ENCODE measurements around the gene UNC13C. TPM values are rescaled to one million over a fixed set of nuclear protein-coding genes. Genes with fewer than 3 reads are reported as not detected.
"Not testable (repeated sequence)": the region's sequence is repeated elsewhere in the genome, so short reads cannot be mapped to it uniquely, and the experiment has no call there.

Gene UNC13C
- polyA plus RNA-seq, 1 of the 3 experiments (the other 2 are of a cell fraction), result not detected

DNA sequence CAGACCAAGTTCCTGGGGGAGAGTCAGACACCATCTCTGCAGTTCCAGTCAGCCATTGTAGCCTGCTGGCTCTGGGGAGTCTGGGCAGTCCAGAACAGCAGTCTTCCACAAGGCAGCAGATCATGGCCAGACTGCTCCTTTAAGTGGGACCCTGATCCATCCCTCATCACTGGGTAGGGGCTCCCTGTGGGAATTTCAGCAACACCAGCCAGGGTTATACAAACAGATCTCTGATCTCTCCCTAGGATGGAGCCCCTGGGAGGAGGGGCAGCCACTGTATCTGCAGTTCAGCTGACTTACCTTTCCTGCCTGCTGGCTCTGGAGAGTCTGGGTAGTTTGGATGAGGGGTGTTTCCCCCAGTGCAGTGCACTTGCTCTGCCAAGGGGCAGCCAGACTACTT, 42.1 kb upstream of the UNC13C start (continued):
- no peak for TF ChIP-seq TAF1 (IDR thresholded peaks at IDR 0.05; ENCODE audit: borderline replicate concordance, low read depth, low read length)

DNA sequence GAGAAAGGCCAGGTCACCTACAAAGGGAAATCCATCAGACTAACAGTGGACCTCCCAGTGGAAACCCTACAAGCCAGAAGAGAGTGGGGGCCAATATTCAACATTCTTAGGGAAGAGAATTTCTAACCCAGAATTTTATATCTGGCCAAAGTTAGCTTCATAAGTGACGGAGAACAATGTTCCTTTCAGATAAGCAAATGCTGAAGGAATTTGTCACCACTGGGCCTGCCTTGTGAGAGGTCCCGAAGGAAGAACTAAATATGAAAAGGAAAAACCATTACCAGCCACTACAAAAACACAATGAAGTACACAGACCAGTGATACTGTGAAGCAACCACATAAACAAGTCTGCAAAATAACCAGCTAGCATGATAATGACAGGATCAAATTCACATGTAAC, 40.6 kb upstream of the UNC13C start:
- H3K9ac ChIP-seq; H3K27ac ChIP-seq (ENCODE audit: low read depth in 2 of 2, low read length in 1 of 2); H3K4me1 ChIP-seq (ENCODE audit: control insufficient read depth in 1 of 2, insufficient read depth in 2 of 2, low read depth in 1 of 2, low read length in 1 of 2); H3K36me3 ChIP-seq (replicated peaks in 1 of 2; ENCODE audit: control insufficient read depth in 1 of 2, insufficient read depth in 2 of 2, low read length in 1 of 2); H3K4me3 ChIP-seq (ENCODE audit: low read depth in 2 of 2, low read length in 1 of 2); H3K9me2 ChIP-seq; H3K9me3 ChIP-seq; POLR2A ChIA-PET; H3K27me3 ChIP-seq (ENCODE audit: insufficient read depth); DNase-seq; H2AFZ ChIP-seq (ENCODE audit: low read depth); H4K20me1 ChIP-seq (ENCODE audit: insufficient read depth); H3K79me2 ChIP-seq (ENCODE audit: insufficient read depth); H3F3A ChIP-seq (replicated peaks; ENCODE audit: insufficient read depth); H3K4me2 ChIP-seq: not testable (repeated sequence)
- CTCF ChIA-PET, result interaction anchor here (1.6 kb wide), 1 partner anchor 26 kb away, joined by 7 read pairs; no protein-coding TSS in a partner anchor
- WGBS (ENCODE audit: low lambda C conversion rate), result 22% methylated on average over 2 of the region's 2 CpGs

DNA sequence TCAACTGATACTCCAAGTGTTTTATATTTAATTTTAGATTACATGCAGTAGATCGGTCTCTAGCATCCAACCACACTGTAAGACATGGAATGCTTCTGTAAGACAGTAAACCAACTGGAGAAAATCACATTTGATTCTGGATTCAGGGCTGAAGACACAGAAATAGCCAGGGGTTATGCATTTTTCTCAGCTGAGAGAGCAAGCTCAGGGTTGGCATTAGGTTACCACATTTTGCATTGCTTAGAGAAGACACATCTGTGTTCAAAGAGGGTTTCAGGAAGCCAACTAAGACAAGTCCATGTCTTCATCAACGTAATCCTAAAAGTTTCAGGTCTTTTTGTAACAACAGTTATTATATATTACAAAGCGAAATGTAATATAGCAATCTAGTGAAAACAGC, 27.7 kb upstream of the UNC13C start:
- H3K4me2 ChIP-seq, result no peak overlapping the region
- H3K9me3 ChIP-seq, result no peaks in the 10 kb centered on the region
- WGBS (ENCODE audit: low lambda C conversion rate), result 19% methylated on average over 3 of the region's 3 CpGs
- no peaks in the 10 kb centered on the region for H3K27me3 ChIP-seq (ENCODE audit: insufficient read depth)
- DNase-seq, result no peak
- H3K9ac ChIP-seq, result no peak overlapping the region
- H3F3A ChIP-seq (replicated peaks; ENCODE audit: insufficient read depth), result no peaks in the 10 kb centered on the region
- no peak for TF ChIP-seq RFX5 (IDR thresholded peaks at IDR 0.05; ENCODE audit: low read length)
- TF ChIP-seq GABPA (IDR thresholded peaks at IDR 0.05; ENCODE audit: low read depth), result no peak
- TF ChIP-seq MEF2A (IDR thresholded peaks at IDR 0.05; ENCODE audit: borderline replicate concordance, low read depth), result no peak
- TF ChIP-seq RCOR1 (IDR thresholded peaks at IDR 0.05; ENCODE audit: low read length), result no peak
- no peak for TF ChIP-seq NFIC (IDR thresholded peaks at IDR 0.05; ENCODE audit: borderline replicate concordance)
- no peak for TF ChIP-seq SIN3A (IDR thresholded peaks at IDR 0.05; ENCODE audit: borderline replicate concordance, low read depth, low read length)
- no peak for TF ChIP-seq FOSL2 (IDR thresholded peaks at IDR 0.05; ENCODE audit: borderline replicate concordance, low read depth)
- no peak for TF ChIP-seq GATA2 (CRISPR knock-in tag; IDR thresholded peaks at IDR 0.05)
- TF ChIP-seq SMC3 (IDR thresholded peaks at IDR 0.05; ENCODE audit: low read depth, low read length), result no peak
- no peak for TF ChIP-seq YY1 (IDR thresholded peaks at IDR 0.05; ENCODE audit: low read depth)
- TF ChIP-seq, protein P1, sequence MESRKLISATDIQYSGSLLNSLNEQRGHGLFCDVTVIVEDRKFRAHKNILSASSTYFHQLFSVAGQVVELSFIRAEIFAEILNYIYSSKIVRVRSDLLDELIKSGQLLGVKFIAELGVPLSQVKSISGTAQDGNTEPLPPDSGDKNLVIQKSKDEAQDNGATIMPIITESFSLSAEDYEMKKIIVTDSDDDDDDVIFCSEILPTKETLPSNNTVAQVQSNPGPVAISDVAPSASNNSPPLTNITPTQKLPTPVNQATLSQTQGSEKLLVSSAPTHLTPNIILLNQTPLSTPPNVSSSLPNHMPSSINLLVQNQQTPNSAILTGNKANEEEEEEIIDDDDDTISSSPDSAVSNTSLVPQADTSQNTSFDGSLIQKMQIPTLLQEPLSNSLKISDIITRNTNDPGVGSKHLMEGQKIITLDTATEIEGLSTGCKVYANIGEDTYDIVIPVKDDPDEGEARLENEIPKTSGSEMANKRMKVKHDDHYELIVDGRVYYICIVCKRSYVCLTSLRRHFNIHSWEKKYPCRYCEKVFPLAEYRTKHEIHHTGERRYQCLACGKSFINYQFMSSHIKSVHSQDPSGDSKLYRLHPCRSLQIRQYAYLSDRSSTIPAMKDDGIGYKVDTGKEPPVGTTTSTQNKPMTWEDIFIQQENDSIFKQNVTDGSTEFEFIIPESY (IDR thresholded peaks at IDR 0.05; ENCODE audit: borderline replicate concordance, low read depth), result no peak
- TF ChIP-seq, protein P2, sequence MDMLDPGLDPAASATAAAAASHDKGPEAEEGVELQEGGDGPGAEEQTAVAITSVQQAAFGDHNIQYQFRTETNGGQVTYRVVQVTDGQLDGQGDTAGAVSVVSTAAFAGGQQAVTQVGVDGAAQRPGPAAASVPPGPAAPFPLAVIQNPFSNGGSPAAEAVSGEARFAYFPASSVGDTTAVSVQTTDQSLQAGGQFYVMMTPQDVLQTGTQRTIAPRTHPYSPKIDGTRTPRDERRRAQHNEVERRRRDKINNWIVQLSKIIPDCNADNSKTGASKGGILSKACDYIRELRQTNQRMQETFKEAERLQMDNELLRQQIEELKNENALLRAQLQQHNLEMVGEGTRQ (IDR thresholded peaks at IDR 0.05; ENCODE audit: borderline replicate concordance, low read depth, low read length), result no peak
- TF ChIP-seq EP300 (IDR thresholded peaks at IDR 0.05; ENCODE audit: borderline replicate concordance in 1 of 2, low read depth in 1 of 2, low read length in 1 of 2), result no peak
- TF ChIP-seq, protein P3, sequence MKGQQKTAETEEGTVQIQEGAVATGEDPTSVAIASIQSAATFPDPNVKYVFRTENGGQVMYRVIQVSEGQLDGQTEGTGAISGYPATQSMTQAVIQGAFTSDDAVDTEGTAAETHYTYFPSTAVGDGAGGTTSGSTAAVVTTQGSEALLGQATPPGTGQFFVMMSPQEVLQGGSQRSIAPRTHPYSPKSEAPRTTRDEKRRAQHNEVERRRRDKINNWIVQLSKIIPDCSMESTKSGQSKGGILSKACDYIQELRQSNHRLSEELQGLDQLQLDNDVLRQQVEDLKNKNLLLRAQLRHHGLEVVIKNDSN (IDR thresholded peaks at IDR 0.05; ENCODE audit: borderline replicate concordance, low read depth), result no peak
- no peak for TF ChIP-seq MXI1 (IDR thresholded peaks at IDR 0.05; ENCODE audit: low read depth, low read length)
- no peak for TF ChIP-seq RAD21 (IDR thresholded peaks at IDR 0.05; ENCODE audit: low read length)
- no peaks in the 10 kb centered on the region for H4K20me1 ChIP-seq (ENCODE audit: insufficient read depth)
- no peaks in the 10 kb centered on the region for H3K79me2 ChIP-seq (ENCODE audit: insufficient read depth)
- peaks cover 0 to 5% of the 10 kb centered on the region in 2 experiments; a peak in 2 of 4 replicates for H3K4me1 ChIP-seq (ENCODE audit: control insufficient read depth in 1 of 2, insufficient read depth in 2 of 2, low read depth in 1 of 2, low read length in 1 of 2)
- ChIA-PET POLR2A (no interaction called here), CTCF (interaction anchor here (0.7 kb wide), 1 partner anchor 695 kb away, joined by 3 read pairs; no protein-coding TSS in a partner anchor)
- H3K36me3 ChIP-seq (replicated peaks in 1 of 2; ENCODE audit: control insufficient read depth in 1 of 2, insufficient read depth in 2 of 2, low read length in 1 of 2), result no peaks in the 10 kb centered on the region
- no peak overlapping the region for H2AFZ ChIP-seq (ENCODE audit: low read depth)
- no peak overlapping the region for H3K4me3 ChIP-seq (ENCODE audit: low read depth in 2 of 2, low read length in 1 of 2)
- H3K27ac ChIP-seq (ENCODE audit: low read depth in 2 of 2, low read length in 1 of 2), result no peak overlapping the region
- H3K9me2 ChIP-seq, result no peaks in the 10 kb centered on the region
